ENCODE data around the gene ERFL. TPM values are rescaled to one million over a fixed set of nuclear protein-coding genes. Genes with fewer than 3 reads are reported as not detected.

The ERFL gene
- total and polyA plus RNA-seq, 4 donors: 0.46 to 0.81 (median 0.51) TPM; not detected in 1

- 6% methylated on average over 29 of the region's 29 CpGs for WGBS, 2 donors
- intact Hi-C loops (cut with DNase I): no loop called here
- Histone ChIP-seq H3K27me3 (ENCODE audit: control insufficient read depth in 1 of 2, insufficient read depth in 2 of 2, low read length in 1 of 2) (peaks cover 0 to 3% of the 10 kb centered on the region in 2 donors), H3K4me1 (ENCODE audit: control insufficient read depth in 1 of 2, insufficient read depth in 2 of 2, low read length in 2 of 2) (no peaks in the 10 kb centered on the region), H3K4me3 (ENCODE audit: low read length in 2 of 2) (no peak overlapping the region), H3K9me3 (ENCODE audit: control insufficient read depth, low read length) (no peaks in the 10 kb centered on the region), H3K36me3 (ENCODE audit: control insufficient read depth in 1 of 2, insufficient read depth in 2 of 2, low read length in 1 of 2) (no peaks in the 10 kb centered on the region), H3K27ac (ENCODE audit: low read depth in 1 of 2, low read length in 2 of 2) (no peak overlapping the region)
- no peak for DNase-seq
- no peak for ATAC-seq (ENCODE audit: low FRiP score)
Observed at GRCh38 chr19:41911889-41912731, 16.1 kb downstream of the ERFL start.

GRCh38 chr19:41910992-41911888 is 17.0 kb downstream of the ERFL start:
- ATAC-seq (ENCODE audit: low FRiP score): no peak
- Histone ChIP-seq H3K27me3 (ENCODE audit: control insufficient read depth in 1 of 2, insufficient read depth in 2 of 2, low read length in 1 of 2) (peaks cover 0 to 3% of the 10 kb centered on the region in 2 donors), H3K36me3 (ENCODE audit: control insufficient read depth in 1 of 2, insufficient read depth in 2 of 2, low read length in 1 of 2) (no peaks in the 10 kb centered on the region), H3K4me1 (ENCODE audit: control insufficient read depth in 1 of 2, insufficient read depth in 2 of 2, low read length in 2 of 2) (no peaks in the 10 kb centered on the region), H3K4me3 (ENCODE audit: low read length in 2 of 2) (no peak overlapping the region), H3K9me3 (ENCODE audit: control insufficient read depth, low read length) (no peaks in the 10 kb centered on the region), H3K27ac (ENCODE audit: low read depth in 1 of 2, low read length in 2 of 2) (no peak overlapping the region)
- intact Hi-C loops (cut with DNase I): no loop called here
- 57 to 60% methylated on average over 13 of the region's 13 CpGs for WGBS, 2 donors
- no peak for DNase-seq

- Histone ChIP-seq H3K36me3 (ENCODE audit: control insufficient read depth in 1 of 2, insufficient read depth in 2 of 2, low read length in 1 of 2) (no peaks in the 10 kb centered on the region), H3K27ac (ENCODE audit: low read depth in 1 of 2, low read length in 2 of 2) (no peak overlapping the region), H3K9me3 (ENCODE audit: control insufficient read depth, low read length) (no peaks in the 10 kb centered on the region), H3K27me3 (ENCODE audit: control insufficient read depth in 1 of 2, insufficient read depth in 2 of 2, low read length in 1 of 2) (peaks cover 0 to 1% of the 10 kb centered on the region in 2 donors), H3K4me3 (ENCODE audit: low read length in 2 of 2) (no peak overlapping the region), H3K4me1 (ENCODE audit: control insufficient read depth in 1 of 2, insufficient read depth in 2 of 2, low read length in 2 of 2) (no peaks in the 10 kb centered on the region)
- no peak for ATAC-seq (ENCODE audit: low FRiP score)
- intact Hi-C loops (cut with DNase I): no loop called here
- no peak for DNase-seq
- 57% methylated on average over 12 of the region's 12 CpGs for WGBS, 2 donors
Observed at GRCh38 chr19:41910240-41910991, 17.8 kb downstream of the ERFL start.

- no peaks in the 10 kb centered on the region for H3K9me3 ChIP-seq (ENCODE audit: control insufficient read depth, low read length)
- H3K27me3 ChIP-seq (ENCODE audit: control insufficient read depth in 1 of 2, insufficient read depth in 2 of 2, low read length in 1 of 2): peaks cover 0 to 1% of the 10 kb centered on the region in 2 donors
- no peak overlapping the region for H3K4me3 ChIP-seq (ENCODE audit: low read length in 2 of 2)
- intact Hi-C loops (cut with DNase I): no loop called here
- H3K36me3 ChIP-seq (ENCODE audit: control insufficient read depth in 1 of 2, insufficient read depth in 2 of 2, low read length in 1 of 2): no peaks in the 10 kb centered on the region
- WGBS, 2 donors: 44% methylated on average over 13 of the region's 13 CpGs
- no peaks in the 10 kb centered on the region for H3K4me1 ChIP-seq (ENCODE audit: control insufficient read depth in 1 of 2, insufficient read depth in 2 of 2, low read length in 2 of 2)
- ATAC-seq (ENCODE audit: low FRiP score) (no peak), DNase-seq (no peak)
- no peak overlapping the region for H3K27ac ChIP-seq (ENCODE audit: low read depth in 1 of 2, low read length in 2 of 2)
Observed at GRCh38 chr19:41909706-41910105, 18.5 kb downstream of the ERFL start.

GRCh38 chr19:41908724-41909464 is 19.4 kb downstream of the ERFL start:
- Histone ChIP-seq H3K9me3 (ENCODE audit: control insufficient read depth, low read length) (no peaks in the 10 kb centered on the region), H3K27ac (ENCODE audit: low read depth in 1 of 2, low read length in 2 of 2) (no peak overlapping the region), H3K36me3 (ENCODE audit: control insufficient read depth in 1 of 2, insufficient read depth in 2 of 2, low read length in 1 of 2) (peaks cover 0 to 3% of the 10 kb centered on the region in 2 donors), H3K4me3 (ENCODE audit: low read length in 2 of 2) (no peak overlapping the region), H3K27me3 (ENCODE audit: control insufficient read depth in 1 of 2, insufficient read depth in 2 of 2, low read length in 1 of 2) (peaks cover 0 to 1% of the 10 kb centered on the region in 2 donors), H3K4me1 (ENCODE audit: control insufficient read depth in 1 of 2, insufficient read depth in 2 of 2, low read length in 2 of 2) (no peaks in the 10 kb centered on the region)
- intact Hi-C loops (cut with DNase I): no loop called here
- ATAC-seq (ENCODE audit: low FRiP score) (no peak), DNase-seq (no peak)
- 77% methylated on average over 11 of the region's 11 CpGs for WGBS, 2 donors

GRCh38 chr19:41907994-41908615 is 20.1 kb downstream of the ERFL start:
- Histone ChIP-seq H3K9me3 (ENCODE audit: control insufficient read depth, low read length) (no peaks in the 10 kb centered on the region), H3K4me3 (ENCODE audit: low read length in 2 of 2) (no peak overlapping the region), H3K36me3 (ENCODE audit: control insufficient read depth in 1 of 2, insufficient read depth in 2 of 2, low read length in 1 of 2) (peaks cover 0 to 3% of the 10 kb centered on the region in 2 donors), H3K27ac (ENCODE audit: low read depth in 1 of 2, low read length in 2 of 2) (no peak overlapping the region), H3K27me3 (ENCODE audit: control insufficient read depth in 1 of 2, insufficient read depth in 2 of 2, low read length in 1 of 2) (peaks cover 0 to 1% of the 10 kb centered on the region in 2 donors), H3K4me1 (ENCODE audit: control insufficient read depth in 1 of 2, insufficient read depth in 2 of 2, low read length in 2 of 2) (no peaks in the 10 kb centered on the region)
- WGBS, 2 donors: 83% methylated on average over 23 to 25 of the region's 25 CpGs
- intact Hi-C loops (cut with DNase I): no loop called here
- DNase-seq (no peak), ATAC-seq (ENCODE audit: low FRiP score) (no peak)

- Histone ChIP-seq H3K27me3 (ENCODE audit: control insufficient read depth in 1 of 2, insufficient read depth in 2 of 2, low read length in 1 of 2) (peaks cover 0 to 1% of the 10 kb centered on the region in 2 donors), H3K36me3 (ENCODE audit: control insufficient read depth in 1 of 2, insufficient read depth in 2 of 2, low read length in 1 of 2) (peaks cover 0 to 7% of the 10 kb centered on the region in 2 donors), H3K9me3 (ENCODE audit: control insufficient read depth, low read length) (no peaks in the 10 kb centered on the region), H3K27ac (ENCODE audit: low read depth in 1 of 2, low read length in 2 of 2) (no peak overlapping the region), H3K4me1 (ENCODE audit: control insufficient read depth in 1 of 2, insufficient read depth in 2 of 2, low read length in 2 of 2) (no peaks in the 10 kb centered on the region), H3K4me3 (ENCODE audit: low read length in 2 of 2) (no peak overlapping the region)
- WGBS, 2 donors: 77% methylated on average over 20 to 21 of the region's 21 CpGs
- DNase-seq: no peak
- intact Hi-C loops (cut with DNase I): no loop called here
- ATAC-seq (ENCODE audit: low FRiP score): no peak
Observed at GRCh38 chr19:41906916-41907680, 21.2 kb downstream of the ERFL start.
